Measurements from ENCODE around the gene TRIO.

The TRIO gene

GRCh38 chr5:14325369-14325768, 182.2 kb downstream of the TRIO start:
- TF ChIP-seq, protein P1, sequence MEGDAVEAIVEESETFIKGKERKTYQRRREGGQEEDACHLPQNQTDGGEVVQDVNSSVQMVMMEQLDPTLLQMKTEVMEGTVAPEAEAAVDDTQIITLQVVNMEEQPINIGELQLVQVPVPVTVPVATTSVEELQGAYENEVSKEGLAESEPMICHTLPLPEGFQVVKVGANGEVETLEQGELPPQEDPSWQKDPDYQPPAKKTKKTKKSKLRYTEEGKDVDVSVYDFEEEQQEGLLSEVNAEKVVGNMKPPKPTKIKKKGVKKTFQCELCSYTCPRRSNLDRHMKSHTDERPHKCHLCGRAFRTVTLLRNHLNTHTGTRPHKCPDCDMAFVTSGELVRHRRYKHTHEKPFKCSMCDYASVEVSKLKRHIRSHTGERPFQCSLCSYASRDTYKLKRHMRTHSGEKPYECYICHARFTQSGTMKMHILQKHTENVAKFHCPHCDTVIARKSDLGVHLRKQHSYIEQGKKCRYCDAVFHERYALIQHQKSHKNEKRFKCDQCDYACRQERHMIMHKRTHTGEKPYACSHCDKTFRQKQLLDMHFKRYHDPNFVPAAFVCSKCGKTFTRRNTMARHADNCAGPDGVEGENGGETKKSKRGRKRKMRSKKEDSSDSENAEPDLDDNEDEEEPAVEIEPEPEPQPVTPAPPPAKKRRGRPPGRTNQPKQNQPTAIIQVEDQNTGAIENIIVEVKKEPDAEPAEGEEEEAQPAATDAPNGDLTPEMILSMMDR (conservative IDR thresholded peaks at IDR 0.05; ENCODE audit: low read depth, low read length), result no peak
- no peak overlapping the region for H3K4me3 ChIP-seq (ENCODE audit: low read depth, low read length)
- peak; percentile 45 for DNase-seq (ENCODE audit: low read depth)

DNA sequence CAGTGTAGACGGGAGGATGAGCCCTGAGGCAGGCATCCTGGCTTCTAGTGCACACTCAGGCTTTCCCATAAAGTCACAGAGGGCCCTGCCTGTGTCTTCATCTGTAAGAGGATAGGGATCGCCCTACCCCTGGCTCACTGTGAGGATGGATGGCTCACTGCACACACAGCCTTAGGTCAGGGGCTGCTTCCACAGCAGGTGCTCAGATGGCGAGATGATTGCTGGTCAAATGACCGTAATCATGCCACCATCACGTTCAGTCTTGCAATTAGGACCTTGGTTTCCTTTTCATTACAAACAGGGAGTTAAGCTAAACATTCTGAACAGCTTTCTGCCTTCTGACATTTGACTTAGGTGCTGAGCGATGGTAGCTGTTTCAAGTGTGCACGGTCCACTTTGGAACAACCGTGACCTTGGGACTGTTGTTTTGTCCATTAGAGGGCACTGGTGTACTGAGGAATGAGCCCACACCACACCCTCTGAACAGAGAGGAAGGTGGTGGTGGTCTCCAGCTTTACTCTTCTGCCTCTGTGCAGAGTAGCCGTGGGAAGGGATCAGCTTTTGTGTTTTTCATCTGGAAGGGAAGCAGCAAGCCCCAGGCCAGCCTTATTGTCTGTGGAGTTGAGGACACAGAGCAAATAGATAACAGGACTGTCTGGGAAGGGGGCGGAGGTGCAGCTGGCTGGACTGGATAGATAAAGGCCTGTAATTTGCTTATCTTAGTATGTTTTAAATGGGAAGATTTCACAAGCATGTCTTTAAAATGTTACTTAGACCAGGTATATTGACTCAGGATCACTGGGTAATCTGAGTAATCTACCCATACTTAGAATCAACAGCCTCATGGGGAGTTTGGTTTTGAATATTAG, 183.1 kb downstream of the TRIO start:
- no peak overlapping the region for H3K4me3 ChIP-seq (ENCODE audit: low read depth, low read length)
- TF ChIP-seq, protein P1 (conservative IDR thresholded peaks at IDR 0.05; ENCODE audit: low read depth, low read length), result peak; percentile 47
- no peak for DNase-seq (ENCODE audit: low read depth)

DNA sequence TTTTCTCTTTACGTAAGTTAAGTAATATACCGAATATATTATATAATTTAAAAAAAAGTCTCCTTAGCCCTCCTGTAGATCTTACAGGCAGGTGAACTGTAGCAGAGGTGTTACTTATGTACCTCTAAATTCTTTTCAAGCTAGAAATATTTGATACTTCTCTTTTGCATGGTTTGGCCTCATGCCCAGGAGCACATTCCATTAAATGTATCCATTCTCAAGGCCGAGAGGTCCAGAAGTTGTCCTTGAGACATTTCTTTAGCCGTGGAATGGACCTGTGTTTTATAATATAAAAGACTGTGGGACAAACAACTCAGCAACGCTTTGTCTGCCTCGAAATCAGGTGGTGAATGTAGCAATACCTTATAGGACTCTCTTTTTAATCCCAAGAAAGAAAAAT, 184.5 kb downstream of the TRIO start:
- TF ChIP-seq, protein P1 (conservative IDR thresholded peaks at IDR 0.05; ENCODE audit: low read depth, low read length), result no peak
- H3K4me3 ChIP-seq (ENCODE audit: low read depth, low read length), result no peak overlapping the region
- peak; percentile 71 for DNase-seq (ENCODE audit: low read depth)

DNA sequence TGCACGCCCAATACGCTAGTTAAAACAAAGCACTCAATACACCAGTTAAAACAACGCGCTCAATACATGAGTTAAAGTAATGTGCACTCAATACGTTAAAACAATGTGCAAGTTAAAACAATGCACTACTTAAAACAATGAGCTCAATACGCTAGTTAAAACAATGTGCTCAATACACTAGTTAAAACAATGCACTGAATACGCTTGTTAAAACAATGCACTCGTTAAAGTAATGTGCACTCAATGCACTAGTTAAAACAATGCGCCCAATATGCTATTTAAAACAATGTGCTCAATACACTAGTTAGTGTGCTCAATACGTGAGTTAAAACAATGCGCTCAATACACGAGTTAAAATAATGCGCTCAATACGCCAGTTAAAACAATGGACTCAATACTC, 185.0 kb downstream of the TRIO start:
- DNase-seq (ENCODE audit: low read depth), result no peak
- TF ChIP-seq, protein P1 (conservative IDR thresholded peaks at IDR 0.05; ENCODE audit: low read depth, low read length), result no peak

GRCh38 chr5:14330291-14330690, 187.1 kb downstream of the TRIO start:
- no peak overlapping the region for H3K4me3 ChIP-seq (ENCODE audit: low read depth, low read length)
- no peak for DNase-seq (ENCODE audit: low read depth)
- TF ChIP-seq, protein P1 (conservative IDR thresholded peaks at IDR 0.05; ENCODE audit: low read depth, low read length), result no peak

More for the DNA sequence above, 185.0 kb downstream of the TRIO start:
- H3K4me3 ChIP-seq (ENCODE audit: low read depth, low read length), result no peak overlapping the region

DNA sequence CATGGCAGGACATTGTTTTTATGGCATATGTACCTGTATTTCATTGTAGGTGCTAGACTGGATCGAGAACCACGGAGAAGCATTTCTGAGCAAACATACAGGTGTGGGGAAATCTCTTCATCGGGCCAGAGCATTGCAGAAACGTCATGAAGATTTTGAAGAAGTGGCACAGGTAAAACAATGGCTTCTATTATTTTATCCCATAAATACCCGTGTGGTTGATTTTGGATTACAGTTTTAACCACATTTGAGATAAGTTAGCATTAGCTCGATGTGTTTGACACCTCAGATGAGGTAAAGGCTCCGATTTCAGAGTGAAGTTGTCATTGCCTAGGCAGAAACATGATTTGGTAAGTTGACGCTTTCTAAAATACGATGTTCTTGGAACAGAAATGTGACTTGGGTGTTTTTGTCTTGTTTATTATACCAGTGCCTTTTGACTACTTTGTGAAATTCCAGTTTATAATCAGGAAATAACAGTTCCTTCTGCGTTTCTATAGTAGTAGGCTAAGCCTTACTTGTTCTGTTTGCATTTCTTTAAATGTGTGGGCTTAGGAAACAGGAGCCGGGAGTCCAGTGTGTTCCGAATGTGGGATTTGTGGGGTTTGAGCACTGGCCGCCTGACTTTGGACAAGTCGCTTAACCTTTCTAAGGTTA, 187.7 kb downstream of the TRIO start:
- no peak overlapping the region for H3K4me3 ChIP-seq (ENCODE audit: low read depth, low read length)
- TF ChIP-seq, protein P1 (conservative IDR thresholded peaks at IDR 0.05; ENCODE audit: low read depth, low read length), result no peak
- no peak for DNase-seq (ENCODE audit: low read depth)

All from choroid plexus epithelial cell (primary cell).